Measurements from ENCODE around the gene GPR3.

Gene GPR3

GRCh38 chr1:27358928-27359313 is 33.5 kb upstream of the GPR3 start:
- no peak for DNase-seq (ENCODE audit: low read depth, low spot score)

- DNase-seq (ENCODE audit: low read depth, low spot score): no peak
These were observed 32.6 kb upstream of the GPR3 start for GRCh38 chr1:27359822-27360158.

GRCh38 chr1:27360159-27361043 is 32.0 kb upstream of the GPR3 start:
- no peak for DNase-seq (ENCODE audit: low read depth, low spot score)

- DNase-seq (ENCODE audit: low read depth, low spot score): no peak
These were observed 31.4 kb upstream of the GPR3 start for GRCh38 chr1:27361044-27361402.

- DNase-seq (ENCODE audit: low read depth, low spot score): no peak
These were observed 30.9 kb upstream of the GPR3 start for GRCh38 chr1:27361553-27361952.

GRCh38 chr1:27363766-27364695 is 28.4 kb upstream of the GPR3 start:
- no peak for DNase-seq (ENCODE audit: low read depth, low spot score)

- no peak for DNase-seq (ENCODE audit: low read depth, low spot score)
These were observed 27.6 kb upstream of the GPR3 start for GRCh38 chr1:27364696-27365371.

GRCh38 chr1:27365372-27366112 is 26.9 kb upstream of the GPR3 start:
- peak; percentile 55 for DNase-seq (ENCODE audit: low read depth, low spot score)

- peak; percentile 42 for DNase-seq (ENCODE audit: low read depth, low spot score)
These were observed 26.4 kb upstream of the GPR3 start for GRCh38 chr1:27366113-27366410.

- DNase-seq (ENCODE audit: low read depth, low spot score): no peak
These were observed 25.8 kb upstream of the GPR3 start, which contains the start of gene MAP3K6 for GRCh38 chr1:27366411-27367159. Gene MAP3K6 (minus strand): TSS chr1:27366961. CDS start chr1:27366597, 364 bp downstream.

GRCh38 chr1:27367160-27367650 is 25.2 kb upstream of the GPR3 start:
- DNase-seq (ENCODE audit: low read depth, low spot score): no peak

GRCh38 chr1:27368869-27369582 is 23.4 kb upstream of the GPR3 start:
- DNase-seq (ENCODE audit: low read depth, low spot score): no peak

- no peak for DNase-seq (ENCODE audit: low read depth, low spot score)
These were observed 20.2 kb upstream of the GPR3 start for GRCh38 chr1:27372022-27372807.

GRCh38 chr1:27372808-27373690 is 19.4 kb upstream of the GPR3 start:
- no peak for DNase-seq (ENCODE audit: low read depth, low spot score)

- DNase-seq (ENCODE audit: low read depth, low spot score): no peak
These were observed 17.9 kb upstream of the GPR3 start, which contains the start of gene FCN3 for GRCh38 chr1:27374362-27375086. Gene FCN3 (minus strand): TSS chr1:27374824. CDS start chr1:27374818, 6 bp downstream.

GRCh38 chr1:27377760-27378495 is 14.5 kb upstream of the GPR3 start:
- no peak for DNase-seq (ENCODE audit: low read depth, low spot score)

All from activated CD4-positive, CD25-positive, alpha-beta regulatory T cell treated with anti-CD3 and anti-CD28 coated beads, Interleukin-2, amount 50 U/mL, for 16 hours (primary cell).